ENCODE results near the gene PAEP.
"Not testable (repeated sequence)": the region's sequence is repeated elsewhere in the genome, so short reads cannot be mapped to it uniquely, and the experiment has no call there.

- TF ChIP-seq CTCF, EP300 (IDR thresholded peaks at IDR 0.05): not testable (repeated sequence)
Measured at GRCh38 chr9:135513906-135514305, 47.6 kb upstream of the PAEP start.

Data from ovary (tissue), 3 donors.